Activated naive CD8-positive, alpha-beta T cell (primary cell): ENCODE results near the gene IFNAR1.
"Not testable (repeated sequence)": the region's sequence is repeated elsewhere in the genome, so short reads cannot be mapped to it uniquely, and the experiment has no call there.

Experiments
- H3K27ac Mint-ChIP-seq: one replicate; pipeline ENCODE4 v1.8.0; 2021; ENCODE audit warnings: mixed read lengths
- H3K27me3 Mint-ChIP-seq: one replicate; pipeline ENCODE4 v1.8.0; 2021; ENCODE audit warnings: mixed read lengths
- H3K36me3 Mint-ChIP-seq: one replicate; pipeline ENCODE4 v1.8.0; 2021; ENCODE audit warnings: mixed read lengths
- H3K4me1 Mint-ChIP-seq: one replicate; pipeline ENCODE4 v1.8.0; 2021; ENCODE audit warnings: low read depth, mixed read lengths
- H3K4me3 Mint-ChIP-seq: one replicate; pipeline ENCODE4 v1.8.0; 2021; ENCODE audit warnings: mild to moderate bottlenecking, mixed read lengths
- H3K9me3 Mint-ChIP-seq: one replicate; pipeline ENCODE4 v1.8.0; 2021; ENCODE audit warnings: low read depth, mixed read lengths

Gene IFNAR1

GRCh38 chr21:33371366-33371765, 46.6 kb downstream of the IFNAR1 start:
- peaks cover 14% of the 10 kb centered on the region for H3K4me1 Mint-ChIP-seq
- peaks cover 6% of the 10 kb centered on the region for H3K9me3 Mint-ChIP-seq
- H3K27ac Mint-ChIP-seq, result no peak overlapping the region
- H3K27me3 Mint-ChIP-seq, result no peaks in the 10 kb centered on the region
- H3K36me3 Mint-ChIP-seq, result peaks cover 4% of the 10 kb centered on the region
- no peak overlapping the region for H3K4me3 Mint-ChIP-seq

- Mint-ChIP-seq H3K4me1 (peaks cover 14% of the 10 kb centered on the region), H3K36me3 (no peaks in the 10 kb centered on the region), H3K27ac (no peak overlapping the region), H3K9me3 (peaks cover under 1% of the 10 kb centered on the region), H3K27me3 (no peaks in the 10 kb centered on the region), H3K4me3 (no peak overlapping the region)
These were observed 47.8 kb downstream of the IFNAR1 start for GRCh38 chr21:33372582-33372981.

- Mint-ChIP-seq H3K27ac (no peak overlapping the region), H3K27me3 (no peaks in the 10 kb centered on the region), H3K9me3 (no peaks in the 10 kb centered on the region), H3K4me1 (peaks cover 14% of the 10 kb centered on the region), H3K4me3 (no peak overlapping the region), H3K36me3 (no peaks in the 10 kb centered on the region)
These were observed 48.7 kb downstream of the IFNAR1 start for GRCh38 chr21:33373451-33373850.

- no peaks in the 10 kb centered on the region for H3K36me3 Mint-ChIP-seq
- H3K27ac Mint-ChIP-seq, result no peak overlapping the region
- H3K4me3 Mint-ChIP-seq, result no peak overlapping the region
- H3K27me3 Mint-ChIP-seq, result no peaks in the 10 kb centered on the region
- no peaks in the 10 kb centered on the region for H3K9me3 Mint-ChIP-seq
- H3K4me1 Mint-ChIP-seq, result peaks cover 16% of the 10 kb centered on the region
These were observed 49.3 kb downstream of the IFNAR1 start for GRCh38 chr21:33374080-33374449.

GRCh38 chr21:33374450-33375096, 49.8 kb downstream of the IFNAR1 start:
- H3K27ac Mint-ChIP-seq, result no peak overlapping the region
- H3K9me3 Mint-ChIP-seq, result no peaks in the 10 kb centered on the region
- no peaks in the 10 kb centered on the region for H3K36me3 Mint-ChIP-seq
- H3K4me3 Mint-ChIP-seq, result no peak overlapping the region
- H3K4me1 Mint-ChIP-seq, result peaks cover 18% of the 10 kb centered on the region
- H3K27me3 Mint-ChIP-seq, result no peaks in the 10 kb centered on the region

GRCh38 chr21:33375101-33375644, 50.4 kb downstream of the IFNAR1 start:
- Mint-ChIP-seq H3K9me3 (no peaks in the 10 kb centered on the region), H3K36me3 (no peaks in the 10 kb centered on the region), H3K4me3 (no peak overlapping the region), H3K4me1 (peaks cover 24% of the 10 kb centered on the region), H3K27ac (no peak overlapping the region), H3K27me3 (no peaks in the 10 kb centered on the region)

- Mint-ChIP-seq H3K27ac (no peak overlapping the region), H3K4me1 (peaks cover 46% of the 10 kb centered on the region), H3K9me3 (no peaks in the 10 kb centered on the region), H3K4me3 (no peak overlapping the region), H3K36me3 (no peaks in the 10 kb centered on the region), H3K27me3 (no peaks in the 10 kb centered on the region)
These were observed 52.6 kb downstream of the IFNAR1 start for GRCh38 chr21:33377221-33377920.

GRCh38 chr21:33378081-33378480, 53.3 kb downstream of the IFNAR1 start:
- Mint-ChIP-seq H3K9me3 (no peaks in the 10 kb centered on the region), H3K36me3 (no peaks in the 10 kb centered on the region), H3K4me3 (no peak overlapping the region), H3K4me1 (peaks cover 53% of the 10 kb centered on the region), H3K27ac (no peak overlapping the region), H3K27me3 (no peaks in the 10 kb centered on the region)

- H3K9me3 Mint-ChIP-seq, result not testable (repeated sequence)
These were observed 55.2 kb downstream of the IFNAR1 start for GRCh38 chr21:33379934-33380333.

GRCh38 chr21:33380483-33380998, 55.8 kb downstream of the IFNAR1 start:
- Mint-ChIP-seq H3K4me3 (peak overlapping the region; percentile 49), H3K9me3 (no peaks in the 10 kb centered on the region), H3K27me3 (no peaks in the 10 kb centered on the region), H3K27ac (peak overlapping the region; percentile 93), H3K36me3 (no peaks in the 10 kb centered on the region), H3K4me1 (peaks cover 62% of the 10 kb centered on the region)

More at GRCh38 chr21:33379934-33380333, 55.2 kb downstream of the IFNAR1 start:
- H3K27me3 Mint-ChIP-seq, H3K36me3 Mint-ChIP-seq: not testable (repeated sequence)
- Mint-ChIP-seq H3K4me3 (peak overlapping the region; percentile 49), H3K27ac (peak overlapping the region; percentile 93), H3K4me1 (peaks cover 61% of the 10 kb centered on the region)

- H3K9me3 Mint-ChIP-seq, H3K27me3 Mint-ChIP-seq: not testable (repeated sequence)
- H3K4me3 Mint-ChIP-seq, result peak overlapping the region; percentile 2
These were observed 56.6 kb downstream of the IFNAR1 start for GRCh38 chr21:33381381-33381780.

GRCh38 chr21:33383056-33383888, 58.5 kb downstream of the IFNAR1 start:
- Mint-ChIP-seq H3K4me1 (peaks cover 63% of the 10 kb centered on the region), H3K27ac (peak overlapping the region; percentile 93), H3K27me3 (no peaks in the 10 kb centered on the region), H3K4me3 (peak overlapping the region; percentile 86), H3K36me3 (no peaks in the 10 kb centered on the region), H3K9me3 (no peaks in the 10 kb centered on the region)

More at GRCh38 chr21:33381381-33381780, 56.6 kb downstream of the IFNAR1 start:
- not testable (repeated sequence) for H3K36me3 Mint-ChIP-seq
- H3K27ac Mint-ChIP-seq, result peak overlapping the region; percentile 93
- peaks cover 63% of the 10 kb centered on the region for H3K4me1 Mint-ChIP-seq

GRCh38 chr21:33384841-33385331, 60.1 kb downstream of the IFNAR1 start:
- H3K4me1 Mint-ChIP-seq, result peaks cover 56% of the 10 kb centered on the region
- no peaks in the 10 kb centered on the region for H3K36me3 Mint-ChIP-seq
- H3K4me3 Mint-ChIP-seq, result peak overlapping the region; percentile 74
- H3K27me3 Mint-ChIP-seq, result no peaks in the 10 kb centered on the region
- peak overlapping the region; percentile 77 for H3K27ac Mint-ChIP-seq
- H3K9me3 Mint-ChIP-seq, result no peaks in the 10 kb centered on the region

- no peaks in the 10 kb centered on the region for H3K9me3 Mint-ChIP-seq
- no peak overlapping the region for H3K4me3 Mint-ChIP-seq
- no peaks in the 10 kb centered on the region for H3K27me3 Mint-ChIP-seq
- no peak overlapping the region for H3K27ac Mint-ChIP-seq
- no peaks in the 10 kb centered on the region for H3K36me3 Mint-ChIP-seq
- H3K4me1 Mint-ChIP-seq, result peaks cover 42% of the 10 kb centered on the region
These were observed 61.5 kb downstream of the IFNAR1 start for GRCh38 chr21:33386222-33386784.
